GM12874 (cell line): ENCODE data around the gene ADGRV1.

Experiments used
- TF ChIP-seq, protein P1 (sequence below): IDR thresholded peaks from 2 replicates; pipeline ENCODE4 v1.5.1; 2011; ENCODE audit warnings: low read depth, mild to moderate bottlenecking, control low read depth, low read length, moderate library complexity; ENCODE audit not compliant: insufficient read depth

ADGRV1 gene

GRCh38 chr5:90866915-90867731 is 308.5 kb downstream of the ADGRV1 start:
- TF ChIP-seq, protein P1, sequence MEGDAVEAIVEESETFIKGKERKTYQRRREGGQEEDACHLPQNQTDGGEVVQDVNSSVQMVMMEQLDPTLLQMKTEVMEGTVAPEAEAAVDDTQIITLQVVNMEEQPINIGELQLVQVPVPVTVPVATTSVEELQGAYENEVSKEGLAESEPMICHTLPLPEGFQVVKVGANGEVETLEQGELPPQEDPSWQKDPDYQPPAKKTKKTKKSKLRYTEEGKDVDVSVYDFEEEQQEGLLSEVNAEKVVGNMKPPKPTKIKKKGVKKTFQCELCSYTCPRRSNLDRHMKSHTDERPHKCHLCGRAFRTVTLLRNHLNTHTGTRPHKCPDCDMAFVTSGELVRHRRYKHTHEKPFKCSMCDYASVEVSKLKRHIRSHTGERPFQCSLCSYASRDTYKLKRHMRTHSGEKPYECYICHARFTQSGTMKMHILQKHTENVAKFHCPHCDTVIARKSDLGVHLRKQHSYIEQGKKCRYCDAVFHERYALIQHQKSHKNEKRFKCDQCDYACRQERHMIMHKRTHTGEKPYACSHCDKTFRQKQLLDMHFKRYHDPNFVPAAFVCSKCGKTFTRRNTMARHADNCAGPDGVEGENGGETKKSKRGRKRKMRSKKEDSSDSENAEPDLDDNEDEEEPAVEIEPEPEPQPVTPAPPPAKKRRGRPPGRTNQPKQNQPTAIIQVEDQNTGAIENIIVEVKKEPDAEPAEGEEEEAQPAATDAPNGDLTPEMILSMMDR = no peak

DNA sequence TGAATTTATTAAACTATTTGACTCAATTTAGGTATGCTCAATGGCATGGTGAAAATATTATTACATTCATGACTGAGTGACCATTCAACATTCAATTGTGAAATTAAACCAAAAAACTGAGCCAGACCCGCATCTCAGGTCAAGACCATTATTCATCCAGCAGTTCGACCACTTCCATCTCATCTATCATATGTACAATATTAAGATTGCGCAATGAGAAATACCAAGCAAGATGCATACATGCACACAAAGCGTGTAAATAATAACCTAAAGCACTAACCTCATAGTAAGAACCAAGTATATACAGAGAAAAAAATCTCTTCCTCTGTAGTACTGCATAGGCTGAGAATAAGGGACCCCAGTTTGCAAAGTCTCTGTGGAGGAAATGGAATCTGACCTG is 310.2 kb downstream of the ADGRV1 start:
- TF ChIP-seq, protein P1 = no peak

GRCh38 chr5:90871391-90871991 is 312.9 kb downstream of the ADGRV1 start:
- TF ChIP-seq, protein P1 = no peak

DNA sequence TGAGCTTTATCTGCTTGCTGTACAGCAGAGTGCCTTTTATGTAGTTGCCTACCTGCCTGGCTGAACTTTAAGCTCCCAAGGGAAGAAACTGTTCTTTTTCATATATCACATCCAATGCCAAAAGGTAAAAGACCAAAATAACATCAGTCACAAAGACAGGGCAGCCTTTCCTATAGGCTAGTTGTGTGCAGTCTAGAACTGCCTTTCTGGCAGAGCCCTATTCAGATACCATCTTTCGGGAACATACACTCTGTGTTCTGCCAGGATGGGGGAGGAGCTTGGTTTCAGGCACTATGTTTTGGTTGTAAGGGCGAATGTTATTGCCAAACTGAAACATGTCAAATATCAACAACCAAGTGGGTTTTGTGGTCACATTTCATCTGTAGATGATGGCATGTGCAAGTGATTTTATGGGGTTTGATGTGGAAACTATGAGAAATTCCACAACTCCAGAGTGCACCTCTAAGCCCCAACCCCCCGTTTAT is 314.5 kb downstream of the ADGRV1 start:
- TF ChIP-seq, protein P1 = no peak

DNA sequence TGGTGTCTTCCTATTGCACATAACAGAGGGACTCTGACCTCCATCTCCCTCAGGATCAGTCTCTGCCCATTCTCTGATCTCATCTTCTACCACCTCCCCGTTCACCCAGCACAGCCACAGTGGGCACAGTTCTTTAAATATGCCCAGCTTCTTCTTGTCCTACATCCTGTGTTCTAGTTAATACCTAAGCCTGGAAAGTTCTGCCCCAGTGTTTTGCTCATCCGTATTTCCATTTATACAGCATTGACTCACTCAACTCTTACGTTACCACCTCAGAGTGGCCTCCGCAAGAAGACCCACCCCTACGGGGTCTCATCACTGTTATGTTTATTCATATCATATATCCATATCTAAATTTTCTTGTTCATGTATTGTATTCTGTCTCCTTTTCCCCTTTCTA is 315.5 kb downstream of the ADGRV1 start:
- TF ChIP-seq, protein P1 = no peak

DNA sequence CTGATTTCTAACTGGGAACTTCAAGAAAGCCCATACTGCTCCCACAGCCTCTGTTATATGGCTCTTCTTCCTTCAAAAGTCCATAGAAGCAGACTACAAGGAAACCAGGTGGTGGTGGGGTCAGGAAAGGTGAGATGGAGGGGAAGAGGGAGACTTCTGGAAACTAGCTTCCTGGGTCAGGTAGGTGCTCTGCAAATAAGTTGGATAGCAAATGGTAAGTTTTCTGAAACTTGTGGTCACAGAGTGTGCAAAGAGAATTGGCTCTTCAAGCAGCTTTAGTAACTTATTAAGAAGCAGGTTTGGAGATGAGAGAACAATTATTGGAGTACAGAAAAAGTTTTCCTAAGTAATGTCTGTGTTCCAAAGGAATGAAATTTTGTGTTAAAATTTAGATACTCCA is 316.9 kb downstream of the ADGRV1 start:
- TF ChIP-seq, protein P1 = no peak

GRCh38 chr5:90876366-90876765 is 317.8 kb downstream of the ADGRV1 start:
- TF ChIP-seq, protein P1 = no peak
